Activated naive CD8-positive, alpha-beta T cell treated with anti-CD3 and anti-CD28 coated beads, Interleukin-2, amount 10 ng/mL, durations not matched to agents 7 days and 5 days (primary cell): ENCODE results near the gene HDAC4. TPM values are rescaled to one million over a fixed set of nuclear protein-coding genes. Genes with fewer than 3 reads are reported as not detected.

Experiments used
- ATAC-seq: fragments of 150-1000 bp; cut with Tn5 transposase; one replicate; pipeline ENCODE4 v1.10.0; 2021; ENCODE audit warnings: low read depth, moderate library complexity
- POLR2A ChIA-PET: fragments of 350-600 bp; sonication (Branson Sonifier 250); formaldehyde crosslinking; loops from one replicate; lab custom pipeline; 2021; ENCODE audit warnings: antibody characterized with exemption; lab: Charles Lee
- DNase-seq: peaks from one replicate; pipeline ENCODE4 v3.0.0; 2021
- H3K27ac Mint-ChIP-seq: one replicate; pipeline ENCODE4 v1.8.0; 2022; ENCODE audit warnings: mild to moderate bottlenecking, mixed read lengths
- H3K27me3 Mint-ChIP-seq: one replicate; pipeline ENCODE4 v1.8.0; 2022; ENCODE audit warnings: mild to moderate bottlenecking, moderate library complexity, mixed read lengths
- H3K36me3 Mint-ChIP-seq: one replicate; pipeline ENCODE4 v1.8.0; 2021; ENCODE audit warnings: mild to moderate bottlenecking, mixed read lengths
- H3K4me1 Mint-ChIP-seq: one replicate; pipeline ENCODE4 v1.8.0; 2021; ENCODE audit warnings: mixed read lengths
- H3K4me3 Mint-ChIP-seq: one replicate; pipeline ENCODE4 v1.8.0; 2022; ENCODE audit warnings: mild to moderate bottlenecking, moderate library complexity, mixed read lengths
- H3K9me3 Mint-ChIP-seq: one replicate; pipeline ENCODE4 v1.8.0; 2021; ENCODE audit warnings: mixed read lengths
- total RNA-seq, 2 experiments: library from RNA; stranded (reverse); gene quantifications; one replicate each; pipeline ENCODE4 v1.2.3, GENCODE V29; 2021

HDAC4 gene
- total RNA-seq, 2 experiments from 2014 or later = 54.0 to 57.4 TPM

GRCh38 chr2:239050252-239050649 lies 350.6 kb downstream of the HDAC4 start:
- no peak for DNase-seq
- no peak overlapping the region for H3K4me3 Mint-ChIP-seq
- no peak overlapping the region for H3K27ac Mint-ChIP-seq
- H3K9me3 Mint-ChIP-seq = no peaks in the 10 kb centered on the region
- H3K27me3 Mint-ChIP-seq = no peaks in the 10 kb centered on the region
- no peak for ATAC-seq
- H3K36me3 Mint-ChIP-seq = peaks cover 8% of the 10 kb centered on the region
- POLR2A ChIA-PET = no interaction called here
- peaks cover 2% of the 10 kb centered on the region for H3K4me1 Mint-ChIP-seq

GRCh38 chr2:239049421-239050251 lies 351.2 kb downstream of the HDAC4 start:
- Mint-ChIP-seq H3K4me3 (no peak overlapping the region), H3K27me3 (no peaks in the 10 kb centered on the region), H3K36me3 (peaks cover 5% of the 10 kb centered on the region), H3K4me1 (peaks cover 2% of the 10 kb centered on the region), H3K9me3 (no peaks in the 10 kb centered on the region), H3K27ac (no peak overlapping the region)
- ATAC-seq = no peak
- DNase-seq = peak; percentile 15
- POLR2A ChIA-PET = no interaction called here

- POLR2A ChIA-PET = no interaction called here
- Mint-ChIP-seq H3K4me3 (no peak overlapping the region), H3K27me3 (no peaks in the 10 kb centered on the region), H3K27ac (no peak overlapping the region), H3K4me1 (peaks cover 2% of the 10 kb centered on the region), H3K9me3 (no peaks in the 10 kb centered on the region), H3K36me3 (peaks cover 5% of the 10 kb centered on the region)
- DNase-seq = peak; percentile 4
- no peak for ATAC-seq
Measured at GRCh38 chr2:239048736-239049135, 352.1 kb downstream of the HDAC4 start.

- Mint-ChIP-seq H3K27ac (no peak overlapping the region), H3K36me3 (peaks cover 1% of the 10 kb centered on the region), H3K4me1 (peaks cover 2% of the 10 kb centered on the region), H3K9me3 (no peaks in the 10 kb centered on the region), H3K27me3 (no peaks in the 10 kb centered on the region), H3K4me3 (no peak overlapping the region)
- peak; percentile 2 for DNase-seq
- POLR2A ChIA-PET = no interaction called here
- no peak for ATAC-seq
Measured at GRCh38 chr2:239047861-239048260, 353.0 kb downstream of the HDAC4 start.

GRCh38 chr2:239047420-239047819 lies 353.4 kb downstream of the HDAC4 start:
- Mint-ChIP-seq H3K27ac (no peak overlapping the region), H3K4me3 (no peak overlapping the region), H3K9me3 (no peaks in the 10 kb centered on the region), H3K36me3 (no peaks in the 10 kb centered on the region), H3K27me3 (no peaks in the 10 kb centered on the region), H3K4me1 (peaks cover 2% of the 10 kb centered on the region)
- DNase-seq (no peak), ATAC-seq (peak; percentile 20)
- POLR2A ChIA-PET = no interaction called here

GRCh38 chr2:239046822-239047221 lies 354.0 kb downstream of the HDAC4 start:
- peaks cover 2% of the 10 kb centered on the region for H3K4me1 Mint-ChIP-seq
- H3K27ac Mint-ChIP-seq = no peak overlapping the region
- no peaks in the 10 kb centered on the region for H3K9me3 Mint-ChIP-seq
- ATAC-seq (no peak), DNase-seq (no peak)
- no peaks in the 10 kb centered on the region for H3K36me3 Mint-ChIP-seq
- POLR2A ChIA-PET = no interaction called here
- no peak overlapping the region for H3K4me3 Mint-ChIP-seq
- no peaks in the 10 kb centered on the region for H3K27me3 Mint-ChIP-seq

GRCh38 chr2:239044336-239044735 lies 356.5 kb downstream of the HDAC4 start:
- Mint-ChIP-seq H3K27me3 (peaks cover 4% of the 10 kb centered on the region), H3K36me3 (no peaks in the 10 kb centered on the region), H3K4me1 (peaks cover 2% of the 10 kb centered on the region), H3K9me3 (no peaks in the 10 kb centered on the region), H3K4me3 (no peak overlapping the region), H3K27ac (no peak overlapping the region)
- DNase-seq (no peak), ATAC-seq (no peak)
- POLR2A ChIA-PET = no interaction called here

GRCh38 chr2:239043326-239043725 lies 357.5 kb downstream of the HDAC4 start:
- H3K36me3 Mint-ChIP-seq = no peaks in the 10 kb centered on the region
- H3K4me3 Mint-ChIP-seq = no peak overlapping the region
- no peak overlapping the region for H3K27ac Mint-ChIP-seq
- no peak for DNase-seq
- H3K27me3 Mint-ChIP-seq = peaks cover 4% of the 10 kb centered on the region
- peaks cover 2% of the 10 kb centered on the region for H3K4me1 Mint-ChIP-seq
- H3K9me3 Mint-ChIP-seq = no peaks in the 10 kb centered on the region
- POLR2A ChIA-PET = no interaction called here
- no peak for ATAC-seq

GRCh38 chr2:239042551-239043320 lies 358.1 kb downstream of the HDAC4 start:
- Mint-ChIP-seq H3K4me3 (no peak overlapping the region), H3K27me3 (peaks cover 4% of the 10 kb centered on the region), H3K36me3 (no peaks in the 10 kb centered on the region), H3K9me3 (no peaks in the 10 kb centered on the region), H3K27ac (no peak overlapping the region), H3K4me1 (peaks cover 2% of the 10 kb centered on the region)
- no peak for ATAC-seq
- DNase-seq = peak; percentile 1
- POLR2A ChIA-PET = no interaction called here

- ATAC-seq = no peak
- Mint-ChIP-seq H3K27me3 (peaks cover 4% of the 10 kb centered on the region), H3K4me3 (no peak overlapping the region), H3K9me3 (no peaks in the 10 kb centered on the region), H3K27ac (no peak overlapping the region), H3K36me3 (no peaks in the 10 kb centered on the region), H3K4me1 (peaks cover 2% of the 10 kb centered on the region)
- DNase-seq = no peak
- POLR2A ChIA-PET = no interaction called here
Measured at GRCh38 chr2:239042046-239042445, 358.8 kb downstream of the HDAC4 start.

- H3K9me3 Mint-ChIP-seq = no peaks in the 10 kb centered on the region
- DNase-seq = no peak
- no peaks in the 10 kb centered on the region for H3K36me3 Mint-ChIP-seq
- no peaks in the 10 kb centered on the region for H3K4me1 Mint-ChIP-seq
- no peak overlapping the region for H3K27ac Mint-ChIP-seq
- ATAC-seq = no peak
- POLR2A ChIA-PET = no interaction called here
- no peak overlapping the region for H3K4me3 Mint-ChIP-seq
- H3K27me3 Mint-ChIP-seq = peaks cover 4% of the 10 kb centered on the region
Measured at GRCh38 chr2:239041062-239041461, 359.8 kb downstream of the HDAC4 start.

- H3K27ac Mint-ChIP-seq = no peak overlapping the region
- POLR2A ChIA-PET = no interaction called here
- no peak overlapping the region for H3K4me3 Mint-ChIP-seq
- peaks cover 4% of the 10 kb centered on the region for H3K27me3 Mint-ChIP-seq
- no peak for ATAC-seq
- no peaks in the 10 kb centered on the region for H3K4me1 Mint-ChIP-seq
- no peak for DNase-seq
- H3K36me3 Mint-ChIP-seq = no peaks in the 10 kb centered on the region
- H3K9me3 Mint-ChIP-seq = no peaks in the 10 kb centered on the region
Measured at GRCh38 chr2:239040152-239040761, 360.6 kb downstream of the HDAC4 start.

- H3K36me3 Mint-ChIP-seq = no peaks in the 10 kb centered on the region
- no peak overlapping the region for H3K27ac Mint-ChIP-seq
- peaks cover 4% of the 10 kb centered on the region for H3K27me3 Mint-ChIP-seq
- no peaks in the 10 kb centered on the region for H3K4me1 Mint-ChIP-seq
- no peaks in the 10 kb centered on the region for H3K9me3 Mint-ChIP-seq
- DNase-seq (no peak), ATAC-seq (no peak)
- POLR2A ChIA-PET = no interaction called here
- H3K4me3 Mint-ChIP-seq = no peak overlapping the region
Measured at GRCh38 chr2:239039479-239039861, 361.4 kb downstream of the HDAC4 start.
